B cell (primary cell): ENCODE results near the gene C19orf53. TPM values are rescaled to one million over a fixed set of nuclear protein-coding genes. Genes with fewer than 3 reads are reported as not detected.

Source experiments
- ATAC-seq: fragments of 200-7000 bp; cut with Tn5 transposase; one replicate; pipeline ENCODE4 v1.10.0; 2021; ENCODE audit warnings: low read depth, mild to moderate bottlenecking, moderate number of reproducible peaks, moderate library complexity
- CTCF ChIA-PET: fragments of 350-600 bp; sonication (Branson Sonifier 250); formaldehyde crosslinking; loops from one replicate; lab custom pipeline; 2021; ENCODE audit warnings: antibody characterized with exemption, inconsistent platforms; lab: Charles Lee
- POLR2A ChIA-PET: fragments of 350-600 bp; sonication (Branson Sonifier 250); formaldehyde crosslinking; loops from one replicate; lab custom pipeline; 2021; ENCODE audit warnings: antibody characterized with exemption; lab: Charles Lee
- DNase-seq: peaks from one replicate; pipeline ENCODE4 v3.0.0; 2013
- H2AFZ ChIP-seq: 2 replicates; pipeline ENCODE4 v1.6.1; 2012; ENCODE audit warnings: mild to moderate bottlenecking, low read depth, low read length; ENCODE audit not compliant: insufficient read depth, poor library complexity, severe bottlenecking
- H3K27ac ChIP-seq, 2 donors: 1 replicate in 1 of 2; 2 replicates in 1 of 2; pipeline ENCODE4 v1.5.1; 2012 to 2013; ENCODE audit warnings: low read length in 2 of 2, mild to moderate bottlenecking in 2 of 2, moderate library complexity in 1 of 2
- H3K27me3 ChIP-seq, 4 experiments: fragments of 200-600 bp in 1 of 4; sonication (generic) in 1 of 4; replicated peaks in 1 of 4; 1 replicate in 2 of 4; 2 replicates in 2 of 4; pipeline versions ENCODE4 v1.6.1 to v1.7.0; 2013 to 2016; ENCODE audit warnings: low read length in 3 of 4, mild to moderate bottlenecking in 2 of 4, mixed read lengths in 1 of 4, moderate library complexity in 1 of 4; ENCODE audit not compliant: insufficient read depth in 4 of 4, control insufficient read depth in 3 of 4; ENCODE audit errors: control extremely low read depth in 1 of 4
- H3K36me3 ChIP-seq, 2 experiments: replicated peaks in 1 of 2; 1 replicate in 1 of 2; 2 replicates in 1 of 2; pipeline versions ENCODE4 v1.6.1 to v1.7.1; 2013; ENCODE audit warnings: low read length in 1 of 2; ENCODE audit not compliant: insufficient read depth in 2 of 2, control insufficient read depth in 1 of 2; ENCODE audit errors: control extremely low read depth in 1 of 2, extremely low read depth in 1 of 2
- H3K4me1 ChIP-seq, 2 donors: fragments of 200-600 bp in 1 of 2; sonication (generic) in 1 of 2; 1 replicate in 1 of 2; 2 replicates in 1 of 2; pipeline versions ENCODE4 v1.5.1 to v1.6.1; 2013 to 2017; ENCODE audit warnings: low read length in 2 of 2; ENCODE audit not compliant: control insufficient read depth in 2 of 2, insufficient read depth in 2 of 2
- H3K4me2 ChIP-seq: replicated peaks from 2 replicates; pipeline ENCODE3; 2012; ENCODE audit warnings: mild to moderate bottlenecking, low read depth, low read length; ENCODE audit not compliant: poor library complexity, severe bottlenecking
- H3K4me3 ChIP-seq, 5 experiments: fragments of 200-600 bp in 1 of 5; sonication (generic) in 1 of 5; 1 replicate in 3 of 5; 2 replicates in 2 of 5; pipeline versions ENCODE4 v1.5.1 to v1.7.0; 2011 to 2016; ENCODE audit warnings: low read length in 4 of 5, mild to moderate bottlenecking in 4 of 5, low read depth in 2 of 5, control low read depth in 1 of 5, moderate library complexity in 1 of 5; ENCODE audit not compliant: insufficient read depth in 1 of 5; ENCODE audit errors: control extremely low read depth in 1 of 5, extremely low read depth in 1 of 5
- H3K79me2 ChIP-seq: fragments of 200-600 bp; sonication (generic); one replicate; pipeline ENCODE4 v1.6.0; 2016; ENCODE audit warnings: low read length; ENCODE audit not compliant: control insufficient read depth, insufficient read depth
- H3K9ac ChIP-seq: fragments of 200-600 bp; sonication (generic); 2 replicates; pipeline ENCODE4 v1.6.1; 2017; ENCODE audit warnings: mild to moderate bottlenecking, low read length, moderate library complexity
- H3K9me3 ChIP-seq, 3 donors: one replicate each; pipeline versions ENCODE4 v1.6.1 to v1.7.1; 2013; ENCODE audit warnings: low read length in 2 of 3; ENCODE audit not compliant: control insufficient read depth in 2 of 3, insufficient read depth in 1 of 3; ENCODE audit errors: control extremely low read depth in 1 of 3
- H4K20me1 ChIP-seq: 2 replicates; pipeline ENCODE4 v1.6.0; 2012; ENCODE audit warnings: mild to moderate bottlenecking, low read length; ENCODE audit not compliant: insufficient read depth, control insufficient read depth, poor library complexity, severe bottlenecking
- H3K27ac Mint-ChIP-seq: one replicate; pipeline ENCODE4 v1.8.0; 2021; ENCODE audit warnings: mixed read lengths
- H3K27me3 Mint-ChIP-seq: one replicate; pipeline ENCODE4 v1.8.0; 2021; ENCODE audit warnings: mixed read lengths
- H3K4me1 Mint-ChIP-seq: one replicate; pipeline ENCODE4 v1.8.0; 2021; ENCODE audit warnings: mixed read lengths
- H3K4me3 Mint-ChIP-seq: one replicate; pipeline ENCODE4 v1.8.0; 2021; ENCODE audit warnings: mixed read lengths
- H3K9me3 Mint-ChIP-seq: one replicate; pipeline ENCODE4 v1.8.0; 2022; ENCODE audit warnings: mixed read lengths; ENCODE audit not compliant: insufficient read depth
- EZH2 ChIP-seq: IDR thresholded peaks from 2 replicates; pipeline ENCODE4 v1.6.1; 2012; ENCODE audit warnings: borderline replicate concordance, low read depth, mild to moderate bottlenecking, moderate library complexity, low read length; ENCODE audit not compliant: insufficient read depth, poor library complexity, severe bottlenecking
- WGBS: methylation state at CpG from one replicate; pipeline ENCODE4 v1.1.5; 2013; ENCODE audit warnings: missing lambda C conversion rate; ENCODE audit not compliant: insufficient coverage; 5-methylcytosine and 5-hydroxymethylcytosine counted together
- intact Hi-C: fragments of 100-400 bp; cut with micrococcal nuclease; formaldehyde crosslinking; loops from one replicate; pipeline ENCODE4 v1.10.0; 2022
- polyA plus RNA-seq: library from polyadenylated mRNA; depleted of rRNA; stranded (reverse); fragments of >200 nt; gene quantifications from 2 replicates; pipeline ENCODE4 v1.2.3, GENCODE V29; 2012
- total RNA-seq, 2 donors: library from RNA; stranded (reverse); fragments of 120-200 nt in 1 of 2; gene quantifications; 1 replicate in 1 of 2; 2 replicates in 1 of 2; pipeline versions ENCODE4 v1.2.3 to v1.2.4, GENCODE V29; 2013 to 2022
- TF ChIP-seq, protein P1 (sequence below): fragments of 200-600 bp; IDR thresholded peaks from one replicate; pipeline ENCODE4 v1.8.0; 2022; ENCODE audit warnings: antibody characterized with exemption, mild to moderate bottlenecking

C19orf53 gene
- total and polyA plus RNA-seq, 2 donors (not counting 1 experiment from before 2014, with no cell fraction given) = 62.5 to 110 TPM

DNA sequence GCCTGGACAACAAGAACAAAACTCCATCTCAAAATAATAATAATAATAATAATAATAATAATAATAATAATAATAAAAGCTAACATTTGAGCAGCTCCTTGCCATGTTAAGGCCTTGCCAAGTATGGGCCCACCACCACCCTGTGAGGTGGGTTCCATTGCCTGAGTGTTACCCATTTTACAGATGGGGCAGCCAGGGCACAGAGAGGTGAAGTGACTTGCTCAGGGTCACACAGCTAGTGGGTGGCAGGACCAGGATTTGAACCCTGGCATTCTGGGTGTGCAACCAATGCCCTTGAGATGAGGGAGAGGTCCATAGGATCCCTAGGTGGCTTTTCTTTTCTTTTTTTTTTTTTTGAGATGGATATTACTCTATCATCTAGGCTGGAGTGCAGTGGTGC lies 50.4 kb downstream of the C19orf53 start:
- no peak overlapping the region for H2AFZ ChIP-seq
- H3K36me3 ChIP-seq = peaks cover 2 to 9% of the 10 kb centered on the region in 2 experiments
- no peak overlapping the region for H3K4me3 ChIP-seq
- POLR2A ChIA-PET = interaction anchor here (1.4 kb wide), 1 partner anchor 12 kb away, joined by 3 read pairs; no protein-coding TSS in a partner anchor
- Mint-ChIP-seq H3K4me1 (no peaks in the 10 kb centered on the region), H3K27ac (no peak overlapping the region), H3K4me3 (no peak overlapping the region), H3K27me3 (no peaks in the 10 kb centered on the region), H3K9me3 (no peaks in the 10 kb centered on the region)
- H3K9ac ChIP-seq = no peak overlapping the region
- no peaks in the 10 kb centered on the region for H3K79me2 ChIP-seq
- CTCF ChIA-PET = interaction anchor here (1.1 kb wide), 1 partner anchor 37 kb away, joined by 5 read pairs; no protein-coding TSS in a partner anchor
- H3K27me3 ChIP-seq = no peaks in the 10 kb centered on the region
- TF ChIP-seq EZH2 = no peak
- TF ChIP-seq, protein P1, sequence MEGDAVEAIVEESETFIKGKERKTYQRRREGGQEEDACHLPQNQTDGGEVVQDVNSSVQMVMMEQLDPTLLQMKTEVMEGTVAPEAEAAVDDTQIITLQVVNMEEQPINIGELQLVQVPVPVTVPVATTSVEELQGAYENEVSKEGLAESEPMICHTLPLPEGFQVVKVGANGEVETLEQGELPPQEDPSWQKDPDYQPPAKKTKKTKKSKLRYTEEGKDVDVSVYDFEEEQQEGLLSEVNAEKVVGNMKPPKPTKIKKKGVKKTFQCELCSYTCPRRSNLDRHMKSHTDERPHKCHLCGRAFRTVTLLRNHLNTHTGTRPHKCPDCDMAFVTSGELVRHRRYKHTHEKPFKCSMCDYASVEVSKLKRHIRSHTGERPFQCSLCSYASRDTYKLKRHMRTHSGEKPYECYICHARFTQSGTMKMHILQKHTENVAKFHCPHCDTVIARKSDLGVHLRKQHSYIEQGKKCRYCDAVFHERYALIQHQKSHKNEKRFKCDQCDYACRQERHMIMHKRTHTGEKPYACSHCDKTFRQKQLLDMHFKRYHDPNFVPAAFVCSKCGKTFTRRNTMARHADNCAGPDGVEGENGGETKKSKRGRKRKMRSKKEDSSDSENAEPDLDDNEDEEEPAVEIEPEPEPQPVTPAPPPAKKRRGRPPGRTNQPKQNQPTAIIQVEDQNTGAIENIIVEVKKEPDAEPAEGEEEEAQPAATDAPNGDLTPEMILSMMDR = no peak
- H4K20me1 ChIP-seq = no peaks in the 10 kb centered on the region
- intact Hi-C loops = no loop called here
- H3K4me1 ChIP-seq = no peaks in the 10 kb centered on the region
- no peaks in the 10 kb centered on the region for H3K9me3 ChIP-seq
- H3K27ac ChIP-seq = no peak overlapping the region
- H3K4me2 ChIP-seq = no peak overlapping the region
- DNase-seq (peak; percentile 26), ATAC-seq (no peak)

DNA sequence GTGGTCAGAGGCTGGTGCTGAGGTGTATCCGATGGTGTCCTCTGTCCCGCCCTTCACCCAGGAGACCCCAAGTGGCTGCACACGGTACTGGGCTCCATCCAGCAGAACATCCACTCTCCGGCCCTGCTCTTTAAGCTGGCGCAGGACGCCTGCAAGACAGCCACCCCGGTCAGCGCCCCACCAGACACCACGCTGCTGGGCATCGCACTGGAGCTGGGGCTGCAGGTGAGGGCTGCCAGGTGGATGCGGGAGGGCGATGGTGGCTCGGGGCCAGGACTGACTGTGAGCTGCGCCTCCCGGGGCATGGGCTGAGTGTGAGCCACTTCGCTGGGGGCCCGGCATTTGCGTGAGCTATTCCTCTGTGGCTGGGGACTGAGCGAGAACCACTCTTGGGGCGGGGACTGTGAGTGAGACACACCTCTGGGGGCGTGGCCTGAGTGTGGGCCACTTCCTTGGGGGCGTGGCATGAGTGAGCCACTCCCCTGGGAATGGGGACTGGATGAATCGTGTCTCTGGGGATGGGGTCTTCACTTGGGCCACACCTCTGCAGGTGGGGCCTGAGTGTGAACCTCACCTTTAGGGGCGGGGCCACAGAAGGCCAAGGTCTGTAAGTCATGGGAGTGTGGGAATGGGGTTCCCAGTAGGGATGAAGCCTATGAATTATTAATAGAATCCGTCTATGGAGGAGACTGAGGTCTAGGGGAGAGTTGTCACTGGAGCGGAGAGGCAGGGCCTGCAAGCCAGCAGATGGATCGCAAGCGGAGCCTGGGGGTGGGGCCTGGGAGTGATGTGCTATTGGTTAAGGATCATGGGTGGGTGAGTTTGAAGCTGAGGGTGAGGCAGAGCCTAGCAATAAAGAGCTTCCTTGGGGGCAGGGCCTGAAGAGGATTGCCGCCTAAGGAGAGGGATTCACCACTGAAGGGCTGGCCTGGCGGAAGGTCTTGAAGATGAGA lies 51.5 kb downstream of the C19orf53 start:
- no peaks in the 10 kb centered on the region for H3K9me3 Mint-ChIP-seq
- intact Hi-C loops = no loop called here
- no peaks in the 10 kb centered on the region for H3K79me2 ChIP-seq
- H3K27ac Mint-ChIP-seq = no peak overlapping the region
- CTCF ChIA-PET = interaction anchor here (1.1 kb wide), 1 partner anchor 38 kb away, joined by 5 read pairs; no protein-coding TSS in a partner anchor
- peak; percentile 17 for ATAC-seq
- WGBS = 98% methylated on average over 28 of the region's 30 CpGs
- H3K9me3 ChIP-seq = no peaks in the 10 kb centered on the region
- peak; percentile 55 for DNase-seq
- no peaks in the 10 kb centered on the region for H3K4me1 Mint-ChIP-seq
- H3K4me3 ChIP-seq = no peak overlapping the region
- no peaks in the 10 kb centered on the region for H4K20me1 ChIP-seq
- H3K27me3 ChIP-seq = no peaks in the 10 kb centered on the region
- POLR2A ChIA-PET = interaction anchor here (1.4 kb wide), 1 partner anchor 11 kb away, joined by 3 read pairs; no protein-coding TSS in a partner anchor
- H3K36me3 ChIP-seq = peaks cover 0 to 6% of the 10 kb centered on the region in 2 experiments
- H3K4me3 Mint-ChIP-seq = no peak overlapping the region
- no peaks in the 10 kb centered on the region for H3K4me1 ChIP-seq
- H2AFZ ChIP-seq = no peak overlapping the region
- no peak overlapping the region for H3K27ac ChIP-seq
- no peak overlapping the region for H3K4me2 ChIP-seq
- H3K27me3 Mint-ChIP-seq = no peaks in the 10 kb centered on the region
- no peak for TF ChIP-seq EZH2
- TF ChIP-seq, protein P1 = no peak
- no peak overlapping the region for H3K9ac ChIP-seq
